Activated T-helper 1 cell treated with anti-CD3 and anti-CD28 coated beads, Interleukin-2, amount 50 U/mL, for 16 hours (primary cell): Measurements from ENCODE around the gene NFKBIL1.
A peak's percentile ranks its signal among the peaks of the same experiment; 100 is the strongest.
"Not testable (repeated sequence)": the region's sequence is repeated elsewhere in the genome, so short reads cannot be mapped to it uniquely, and the experiment has no call there.

Experiments used
- DNase-seq, 2 donors: peaks; one replicate each; pipeline ENCODE4 v3.0.0-alpha.2; 2020; ENCODE audit warnings: low read depth in 1 of 2, low spot score in 1 of 2

Gene NFKBIL1

DNA sequence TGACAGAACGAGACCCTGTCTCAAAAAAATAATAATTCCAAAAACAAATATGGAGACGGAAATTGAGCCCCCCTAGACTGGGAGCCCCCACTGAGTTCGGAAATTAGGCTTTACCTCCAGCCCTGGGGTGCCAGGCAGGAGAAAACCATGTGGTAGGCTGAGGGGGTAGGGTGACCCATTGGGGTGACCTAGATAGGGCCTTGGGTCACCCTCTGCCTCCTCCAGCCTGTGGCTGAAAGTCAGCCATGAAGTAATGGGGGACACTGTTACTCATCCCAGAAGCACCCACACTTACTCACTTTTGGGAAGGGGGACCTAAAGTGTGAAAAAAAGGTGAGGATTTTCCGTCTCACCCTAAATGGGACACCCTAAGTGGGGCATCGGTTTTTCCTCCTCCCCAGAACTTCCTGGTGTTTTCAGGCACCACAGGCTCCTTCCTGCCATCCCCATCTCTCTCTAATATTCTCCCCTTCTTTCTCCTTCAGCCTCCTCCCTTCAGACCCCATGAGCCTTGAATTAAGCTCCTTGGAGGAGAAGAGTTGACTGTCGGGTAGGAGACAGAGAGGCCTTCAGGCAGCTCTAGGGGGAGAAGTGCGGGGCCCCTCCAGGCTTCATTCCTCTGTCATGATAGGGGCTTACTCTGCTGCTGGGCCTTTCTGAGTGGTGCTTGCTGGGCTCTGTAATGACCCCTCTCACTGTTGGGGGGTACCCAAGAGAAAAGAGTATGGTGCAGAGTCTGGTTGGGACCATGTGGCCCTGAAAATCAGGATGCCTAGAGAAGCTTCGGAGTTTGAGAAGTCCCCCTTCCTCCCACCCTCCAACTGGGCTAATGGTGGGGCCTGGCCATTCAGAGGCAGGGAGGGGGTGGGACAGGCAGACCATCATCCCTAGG, 32.4 kb downstream of the NFKBIL1 start:
- DNase-seq, result no peak

DNA sequence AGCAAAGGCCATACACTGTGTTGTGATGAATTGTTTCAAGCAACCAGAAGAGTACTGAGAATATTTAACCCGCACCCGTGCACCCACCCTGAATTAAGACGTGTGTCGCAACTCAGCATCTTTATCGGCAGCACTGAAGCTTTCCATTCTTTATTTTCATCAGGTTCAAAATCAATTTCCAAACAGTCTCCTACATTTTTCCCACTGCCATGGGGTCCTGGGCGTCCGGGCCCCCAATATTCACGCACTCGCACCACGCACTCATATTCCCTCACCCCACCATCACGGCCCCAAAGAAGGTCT, 33.0 kb downstream of the NFKBIL1 start:
- DNase-seq, result no peak

DNA sequence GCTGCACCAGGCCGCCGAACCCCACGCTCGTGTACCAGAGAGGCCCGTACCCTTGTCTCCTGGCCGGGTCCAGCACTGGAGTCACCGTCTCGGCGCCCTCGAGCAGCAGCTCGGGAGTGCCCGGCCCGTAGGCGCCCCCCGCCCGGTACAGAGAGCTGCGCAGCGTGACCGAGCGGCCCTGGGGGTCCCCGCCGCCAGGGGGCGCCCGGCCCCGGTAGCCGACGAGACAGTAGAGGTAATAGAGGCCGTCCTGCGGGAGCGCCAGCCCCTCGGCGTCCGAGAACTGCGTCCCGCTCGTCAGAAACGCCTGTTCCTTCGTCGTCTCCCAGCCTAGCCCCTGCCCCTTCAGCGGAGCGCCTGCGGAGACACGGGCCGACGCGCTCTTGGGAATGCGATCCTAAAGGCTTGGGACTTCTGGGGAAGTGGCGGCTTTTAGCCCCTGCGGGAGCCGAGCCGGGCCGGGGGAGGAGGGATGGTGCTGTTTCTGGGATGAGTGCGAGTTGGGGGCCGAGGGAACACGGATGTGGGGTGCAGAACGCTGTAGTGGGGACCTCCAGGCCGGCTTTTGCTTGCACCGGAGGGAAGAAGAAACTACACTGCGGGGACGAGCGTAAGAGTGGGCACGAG, 33.5 kb downstream of the NFKBIL1 start:
- DNase-seq, result peak; percentile 84 to 86

DNA sequence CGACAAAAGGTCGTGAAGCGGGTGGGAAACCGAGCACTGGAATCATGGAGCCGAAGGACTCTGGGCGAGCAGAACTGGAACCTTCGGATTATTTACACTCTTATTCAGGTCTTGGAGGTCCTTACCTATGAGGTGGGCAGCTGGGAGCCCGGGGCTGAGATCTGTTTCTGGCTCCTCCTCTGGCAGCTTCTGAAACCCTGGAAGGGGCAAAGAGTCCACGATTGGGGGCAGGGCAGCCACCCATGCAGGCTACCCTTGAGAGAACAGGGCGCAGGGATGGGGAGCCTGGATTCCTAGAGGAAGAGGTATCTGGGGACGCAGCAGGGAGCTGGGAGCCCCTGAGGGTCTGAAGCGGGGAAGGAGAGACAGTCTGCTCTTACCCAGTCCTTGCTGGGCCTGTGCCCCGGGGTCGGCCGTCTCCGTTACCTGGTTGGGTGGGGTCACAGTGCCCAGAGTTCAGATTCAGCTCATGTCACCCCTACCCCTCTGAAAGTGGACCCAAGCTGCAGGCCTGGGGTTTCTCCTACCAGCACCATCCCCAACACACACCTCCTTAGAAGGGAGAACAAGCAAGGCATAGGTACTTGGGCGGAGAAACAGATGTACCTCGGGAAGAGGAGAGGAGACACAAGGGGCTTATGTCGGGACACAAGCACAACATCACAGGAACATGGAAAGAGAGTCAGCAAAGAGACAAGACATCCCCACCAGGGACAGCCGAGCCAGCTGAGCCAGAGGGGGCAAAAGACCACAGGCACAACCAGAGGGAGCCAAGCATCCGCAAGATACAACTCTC, 34.2 kb downstream of the NFKBIL1 start:
- no peak for DNase-seq

DNA sequence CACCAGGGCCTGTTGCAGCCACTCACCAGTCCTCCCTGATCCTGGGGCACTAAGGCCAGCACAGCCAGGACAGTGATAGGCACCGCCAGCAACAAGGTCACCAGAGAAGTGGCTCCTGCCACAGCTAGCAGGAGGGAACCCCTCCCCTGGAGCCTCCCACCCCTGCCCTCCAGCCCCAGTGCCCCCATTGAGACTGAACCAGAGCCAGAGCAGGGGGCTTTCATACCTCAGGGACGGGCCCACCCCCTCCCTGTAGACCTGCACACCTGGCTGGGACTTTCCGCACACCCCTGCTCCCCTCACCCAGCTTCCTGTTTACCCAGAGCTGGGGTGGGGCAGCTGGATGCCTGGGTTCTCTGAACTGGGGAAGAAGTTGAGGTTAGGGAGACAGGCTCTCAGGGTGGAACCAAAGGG, 34.8 kb downstream of the NFKBIL1 start, which contains the start of gene LTB:
Gene LTB (minus strand): TSS at position 195 of the 414 bp plus-strand sequence. CDS start 7 bp downstream, at position 188.
- peak in 1 of 2 donors; percentile 46 for DNase-seq

DNA sequence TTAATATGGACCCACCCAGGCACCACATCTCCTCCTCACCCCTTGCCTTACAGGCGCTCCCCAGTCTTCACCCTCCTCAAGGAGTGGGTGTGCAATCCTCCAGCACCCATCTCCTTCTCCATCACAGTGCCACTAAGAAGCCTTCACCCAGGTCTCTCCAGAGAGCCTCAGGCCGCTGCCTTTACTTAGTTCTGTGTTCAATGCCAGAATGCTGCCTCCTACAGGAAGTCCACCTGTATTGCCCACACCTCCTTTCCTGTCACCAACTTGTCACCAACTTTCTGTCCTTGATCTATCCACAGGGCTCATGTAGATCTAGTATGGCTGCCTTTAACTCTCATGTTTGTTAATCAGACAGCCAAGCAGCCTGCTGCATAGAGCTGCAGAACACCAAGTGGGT, 38.1 kb downstream of the NFKBIL1 start:
- DNase-seq, result no peak

DNA sequence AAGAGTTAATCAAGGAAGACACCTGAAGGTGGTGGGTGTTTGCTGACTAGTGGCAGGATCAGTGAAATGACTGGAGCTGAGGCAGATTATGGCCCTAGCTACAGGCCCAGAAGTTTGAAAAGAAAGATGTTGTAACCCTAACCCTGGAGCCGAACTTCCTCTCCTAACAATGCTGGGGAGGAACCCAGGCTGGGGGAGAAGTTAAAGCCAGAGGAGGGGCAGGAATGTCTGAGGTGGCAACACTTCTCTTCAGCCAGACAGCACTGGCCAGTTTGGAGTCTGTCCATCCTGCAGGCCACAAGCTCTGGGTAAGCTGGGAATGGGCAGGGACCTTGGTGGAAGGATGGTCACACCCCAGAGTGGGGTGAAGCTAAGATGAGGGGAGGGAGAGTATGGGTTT, 38.6 kb downstream of the NFKBIL1 start, which contains the start of gene LST1:
Gene LST1 (plus strand): TSS at position 270 of the 400 bp plus-strand sequence. CDS start 1,023 bp downstream, outside the sequence.
- DNase-seq, result no peak

DNA sequence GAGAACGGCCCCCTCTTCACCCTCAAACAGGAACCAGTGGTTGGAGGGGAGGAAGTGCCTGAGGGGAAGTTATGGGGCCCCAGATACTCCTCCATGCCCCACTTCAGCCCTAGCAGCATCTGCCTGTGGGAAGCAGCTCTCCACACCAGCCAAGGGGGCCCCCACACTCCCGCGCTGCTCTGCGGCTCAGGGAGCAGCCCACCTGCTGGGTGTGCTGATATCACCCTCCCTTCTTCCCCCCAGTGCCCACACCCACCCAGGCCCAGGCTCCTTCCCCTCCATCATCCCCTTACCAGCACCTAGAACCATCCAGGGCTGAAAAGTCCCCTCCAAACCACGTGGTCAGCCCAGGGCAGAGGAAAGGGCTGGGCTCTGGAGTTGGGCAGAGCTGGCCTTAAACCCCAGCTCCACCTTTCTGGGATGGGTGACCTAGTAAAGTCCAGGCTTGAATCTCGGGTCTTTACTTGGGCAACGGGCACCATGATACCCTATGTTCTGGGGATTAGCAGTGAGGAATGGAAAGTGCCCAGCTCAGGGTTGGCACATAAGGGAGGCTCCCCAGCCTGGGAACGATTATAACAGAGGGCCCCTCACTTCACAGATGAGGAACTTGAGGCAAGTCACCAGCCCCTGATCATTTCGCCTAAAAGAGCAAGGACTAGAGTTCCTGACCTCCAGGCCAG, 39.3 kb downstream of the NFKBIL1 start:
- DNase-seq, result no peak

DNA sequence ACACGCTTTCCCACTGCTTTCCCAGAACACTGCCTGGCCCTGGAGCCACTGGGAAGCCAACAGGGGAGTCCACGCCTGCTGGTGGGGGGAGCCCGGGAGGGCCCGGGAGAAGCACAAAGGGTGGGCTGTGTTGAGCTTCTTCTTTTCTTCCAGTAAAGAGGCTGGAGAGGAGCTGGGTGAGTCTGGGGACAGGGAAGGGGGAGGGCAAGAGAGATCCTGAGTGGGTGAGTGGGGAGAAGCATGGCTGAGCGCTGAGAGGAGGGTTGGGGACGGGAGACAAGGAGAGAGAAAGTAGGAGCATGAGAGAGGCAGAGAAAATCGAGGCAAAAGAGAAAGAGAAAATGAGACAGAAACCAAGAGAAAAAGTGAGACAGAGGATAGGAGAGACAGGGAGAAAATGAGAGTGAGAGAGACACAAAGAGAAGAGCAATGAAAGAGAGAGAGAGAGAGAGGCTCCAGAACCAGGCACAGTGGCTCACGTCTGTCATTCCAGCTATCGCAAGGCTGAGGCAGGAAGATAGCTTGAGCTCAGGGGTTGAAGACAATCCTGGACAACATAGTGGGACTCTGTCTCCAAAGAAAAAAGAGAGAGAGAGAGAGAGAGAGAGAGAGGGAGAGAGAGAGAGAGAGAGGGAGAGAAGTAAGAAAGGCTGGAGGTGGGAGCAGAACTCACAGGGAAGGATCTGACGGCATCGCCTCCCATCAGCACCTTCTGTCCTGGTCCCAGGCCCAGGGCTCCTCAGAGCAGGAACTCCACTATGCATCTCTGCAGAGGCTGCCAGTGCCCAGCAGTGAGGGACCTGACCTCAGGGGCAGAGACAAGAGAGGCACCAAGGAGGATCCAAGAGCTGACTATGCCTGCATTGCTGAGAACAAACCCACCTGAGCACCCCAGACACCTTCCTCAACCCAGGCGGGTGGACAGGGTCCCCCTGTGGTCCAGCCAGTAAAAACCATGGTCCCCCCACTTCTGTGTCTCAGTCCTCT, 40.7 kb downstream of the NFKBIL1 start:
- no peak for DNase-seq

DNA sequence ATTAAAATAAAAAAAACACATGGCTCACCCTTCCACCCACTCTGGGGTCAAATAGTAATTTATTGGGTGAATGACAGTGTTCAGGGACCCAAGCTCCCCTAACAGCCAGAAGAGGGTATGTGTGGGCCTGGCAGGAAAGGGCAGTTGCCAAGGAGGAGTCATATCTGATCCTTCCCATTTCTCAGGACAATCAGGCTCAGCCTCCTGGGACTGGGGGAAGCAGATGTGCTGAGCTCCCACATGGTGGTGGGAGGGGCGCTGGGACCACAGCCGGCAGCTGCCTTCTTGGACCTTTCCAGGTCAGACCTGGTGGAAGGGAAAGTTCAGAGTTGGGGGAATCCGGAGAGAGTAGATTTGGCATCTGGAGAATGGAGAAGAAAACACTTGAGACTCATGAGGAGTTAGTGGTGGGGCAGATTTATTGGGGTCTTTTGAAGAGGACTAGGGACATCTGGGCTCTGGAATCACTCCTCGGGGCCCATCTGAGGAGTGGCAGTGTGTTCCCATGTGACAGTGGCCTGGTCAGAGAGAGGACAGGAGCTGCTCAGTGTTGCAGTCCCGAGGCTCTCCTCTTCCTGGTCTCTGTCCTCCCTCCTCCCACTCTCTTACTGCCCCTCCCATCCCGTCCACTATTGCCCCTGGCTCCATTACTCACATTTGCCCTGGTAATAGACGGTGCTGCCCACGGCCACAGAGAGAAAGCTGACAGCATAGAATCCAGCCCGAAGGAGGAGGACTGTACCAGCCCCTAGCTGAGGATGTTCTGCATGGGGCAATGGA, 41.7 kb downstream of the NFKBIL1 start:
- no peak for DNase-seq

DNA sequence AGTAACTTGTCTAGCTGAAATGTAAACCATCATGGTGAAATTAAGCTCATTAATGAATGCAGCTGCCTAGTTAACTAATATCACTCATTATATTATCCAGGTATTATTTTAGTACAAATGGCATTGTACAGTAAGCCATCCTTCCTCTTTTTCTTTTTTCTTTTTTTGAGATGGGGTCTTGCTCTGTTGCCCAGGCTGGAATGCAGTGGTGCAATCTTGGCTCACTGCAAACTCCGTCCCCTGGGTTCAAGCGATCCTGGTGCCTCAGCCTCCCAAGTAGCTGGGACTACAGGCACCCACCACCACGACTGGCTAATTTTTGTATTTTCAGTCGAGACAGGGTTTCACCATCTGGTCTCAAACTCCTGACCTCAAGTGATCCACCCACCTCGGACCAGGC, 43.3 kb downstream of the NFKBIL1 start:
- not testable (repeated sequence) for DNase-seq

DNA sequence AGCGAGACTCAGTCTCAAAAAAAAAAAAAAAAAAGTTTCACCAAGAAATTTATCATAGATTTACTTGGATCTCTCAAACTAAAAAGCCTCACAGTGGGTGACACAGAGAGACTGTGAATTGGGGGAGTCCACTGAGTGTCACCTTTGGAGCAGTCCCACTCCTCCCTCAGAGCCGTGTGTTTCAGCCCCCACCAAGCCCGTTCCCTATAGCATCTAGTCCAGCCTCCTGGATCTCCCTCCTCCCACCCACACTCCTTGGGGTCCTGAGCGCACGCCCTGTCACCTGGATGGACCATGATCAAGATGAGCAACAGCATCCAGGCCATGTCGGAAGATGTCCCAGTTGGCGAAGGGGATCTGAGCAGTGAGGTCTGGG, 45.0 kb downstream of the NFKBIL1 start:
- DNase-seq, result no peak

DNA sequence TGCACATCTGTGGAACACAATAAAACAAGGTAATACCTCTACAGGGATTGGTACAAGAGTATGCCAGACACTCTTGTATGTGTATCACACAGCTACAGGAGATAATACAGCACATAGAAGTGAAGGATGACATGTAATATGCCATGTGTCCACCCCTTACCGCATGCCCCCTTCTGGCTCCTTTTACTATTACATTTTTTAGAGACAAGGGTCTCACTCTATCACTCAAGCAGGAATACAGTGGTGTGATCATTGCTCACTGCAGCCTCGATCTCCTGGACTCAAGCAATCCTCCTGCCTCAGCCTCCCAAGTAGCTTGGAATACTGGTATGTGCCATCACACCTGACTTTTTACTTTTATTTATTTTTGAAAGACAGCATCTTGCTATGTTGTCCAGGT, 49.6 kb downstream of the NFKBIL1 start:
- DNase-seq, result no peak

DNA sequence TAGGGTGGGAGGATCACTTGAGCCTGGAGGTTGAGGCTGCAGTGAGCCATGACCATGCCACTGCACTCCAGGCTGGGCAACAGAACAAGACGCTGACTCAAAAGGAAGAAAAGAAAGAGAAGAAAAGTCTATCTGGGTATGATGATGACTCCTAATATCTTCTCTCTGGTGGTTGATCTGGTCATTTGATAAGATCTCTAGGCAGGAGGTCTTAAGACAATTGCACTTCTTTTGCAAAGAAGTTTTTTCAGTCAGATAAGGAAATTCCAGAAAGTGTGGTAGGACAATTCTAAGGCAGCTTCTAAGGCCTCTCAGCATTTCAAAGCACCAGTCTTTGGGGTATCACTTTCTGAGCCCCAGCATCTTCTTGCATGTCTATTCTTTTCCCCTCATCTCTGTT, 59.9 kb downstream of the NFKBIL1 start:
- no peak for DNase-seq
